Head of caudate nucleus (tissue), 42 donors: Measurements from ENCODE around the gene NGB.
A peak's percentile ranks its signal among the peaks of the same experiment; 100 is the strongest.

Experiments used
- DNase-seq, 42 donors: peaks; one replicate each; pipeline versions ENCODE4 v3.0.0 to v3.0.0-alpha.2; 2020 to 2021; ENCODE audit warnings: mixed read lengths in 7 of 42
- intact Hi-C: fragments of 100-400 bp; cut with DNase I; formaldehyde crosslinking; loops from one replicate; pipeline ENCODE4 v1.15.0; 2022

The NGB gene

DNA sequence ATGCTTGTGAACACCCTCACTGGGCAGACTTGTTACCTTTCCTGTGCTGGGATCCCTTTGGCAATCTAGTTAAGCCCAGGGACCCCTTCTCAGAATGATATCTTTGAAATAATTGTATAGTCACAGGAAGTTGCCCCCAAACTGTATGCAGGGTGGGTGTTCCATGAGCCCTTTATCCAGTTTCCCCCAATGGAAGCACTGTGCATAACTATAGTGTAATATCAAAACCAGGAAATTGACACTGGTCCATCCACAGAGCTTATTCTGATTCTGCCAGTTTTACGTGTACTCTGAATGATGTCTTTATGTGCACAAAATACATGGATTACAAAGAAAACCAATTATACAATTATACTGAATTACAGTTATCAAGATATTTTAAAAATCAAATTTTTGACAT lies 24.2 kb downstream of the NGB start:
- no peak for DNase-seq
- intact Hi-C loops: no loop called here

DNA sequence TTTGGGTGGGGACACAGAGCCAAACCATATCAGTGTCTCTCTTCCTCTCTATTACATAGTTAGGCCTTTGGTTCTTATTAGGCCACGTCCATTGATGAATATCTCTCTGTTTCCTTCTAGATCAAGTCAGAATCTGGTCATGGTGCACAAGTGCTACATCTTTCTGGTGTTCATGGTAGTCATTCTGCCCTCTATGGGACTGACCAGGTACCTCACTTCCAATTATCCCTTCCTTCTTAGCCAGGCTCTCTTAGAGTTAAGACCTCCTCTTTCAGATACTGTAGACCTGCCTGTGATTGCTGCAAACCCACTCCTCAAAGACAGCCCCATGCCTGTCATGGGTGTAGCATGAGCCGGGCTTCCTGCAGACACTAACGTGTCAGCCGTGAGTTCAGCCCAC lies 25.2 kb downstream of the NGB start:
- intact Hi-C loops: no loop called here
- no peak for DNase-seq

DNA sequence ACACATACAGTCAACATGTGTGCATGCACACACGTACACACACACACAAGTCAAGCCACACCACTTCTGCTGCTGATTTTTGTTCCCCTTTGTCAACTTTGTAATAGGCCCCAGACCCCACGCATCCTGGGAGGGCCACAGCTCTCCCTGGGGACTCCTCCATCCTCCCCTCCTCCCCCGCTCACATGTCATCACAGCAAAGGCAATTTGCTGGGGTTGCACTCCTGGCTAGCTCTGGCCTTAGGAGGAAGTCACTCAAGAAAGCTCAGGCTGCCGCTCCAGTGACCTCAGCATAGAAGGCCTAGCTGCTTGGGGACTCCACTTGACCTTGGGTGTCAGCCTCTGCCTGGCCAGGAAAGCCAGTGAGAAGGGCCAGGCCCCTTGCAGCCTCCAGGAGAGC lies 27.2 kb downstream of the NGB start:
- no peak for DNase-seq
- intact Hi-C loops: no loop called here

DNA sequence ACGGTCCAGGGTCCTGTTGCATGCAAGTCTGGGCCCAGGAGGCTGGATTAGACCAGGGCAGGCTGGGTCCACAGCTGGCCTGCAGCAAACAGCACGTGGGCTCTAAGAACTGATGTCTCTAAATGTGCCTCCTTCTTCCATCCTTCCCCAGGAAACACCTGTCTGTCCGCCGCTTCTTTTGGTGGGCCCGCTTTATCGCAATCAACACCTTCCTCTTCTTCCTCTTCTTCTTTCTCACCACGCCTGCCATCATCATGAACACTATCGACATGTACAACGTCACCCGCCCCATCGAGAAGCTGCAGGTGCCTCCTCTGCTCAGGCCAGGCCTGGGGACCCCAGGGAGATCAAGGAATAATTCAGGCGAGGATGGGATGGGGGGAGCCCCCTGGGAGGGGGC lies 28.3 kb downstream of the NGB start:
- DNase-seq: no peak
- intact Hi-C loops: no loop called here

DNA sequence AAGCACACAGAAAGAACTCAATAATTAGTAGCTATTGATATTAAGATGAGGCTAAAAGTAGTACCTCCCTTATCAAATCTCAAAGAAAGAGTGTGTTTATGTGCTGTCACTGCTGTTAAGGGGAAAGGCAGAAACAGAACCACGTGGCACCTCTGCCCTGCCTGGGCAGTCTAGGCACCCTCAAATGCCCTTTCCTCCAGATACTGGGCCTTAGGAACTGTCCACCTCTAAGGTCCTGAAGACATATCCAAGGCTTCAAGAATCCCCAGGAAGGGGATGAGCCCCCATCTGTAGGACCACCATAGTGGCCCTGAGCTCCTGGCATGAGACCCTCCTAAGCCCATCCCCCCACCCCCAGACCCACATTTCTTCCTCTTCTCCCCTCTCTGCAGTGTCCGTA lies 29.1 kb downstream of the NGB start:
- intact Hi-C loops: no loop called here
- DNase-seq: no peak

DNA sequence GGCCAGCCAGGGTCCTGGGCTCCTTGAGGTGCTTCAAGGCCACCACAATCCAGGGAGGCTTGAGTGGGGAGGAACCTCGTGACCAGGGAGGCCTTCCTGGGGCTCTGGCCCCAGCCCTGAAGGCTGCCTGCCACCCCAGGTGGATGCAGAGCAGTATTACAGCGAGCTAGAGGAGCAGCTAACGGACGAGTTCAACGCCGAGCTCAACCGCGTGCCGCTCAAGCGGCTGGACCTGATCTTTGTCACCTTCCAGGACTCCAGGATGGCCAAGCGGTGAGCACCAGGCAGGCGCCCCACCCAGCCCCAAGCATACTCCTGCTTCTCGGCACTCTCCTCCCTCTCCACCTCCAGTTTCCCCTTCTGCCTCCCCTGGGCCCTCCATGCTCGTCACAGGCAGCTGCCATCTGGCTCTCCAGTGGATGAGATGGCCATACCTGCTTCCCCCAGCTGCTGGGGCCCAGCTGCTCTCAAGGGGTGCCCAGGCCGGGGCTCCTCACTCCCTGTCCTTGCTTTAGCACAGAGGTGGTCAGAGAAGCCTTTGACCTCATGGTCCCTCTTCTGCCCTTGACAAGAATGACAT lies 30.6 kb downstream of the NGB start:
- DNase-seq: no peak
- intact Hi-C loops: no loop called here

DNA sequence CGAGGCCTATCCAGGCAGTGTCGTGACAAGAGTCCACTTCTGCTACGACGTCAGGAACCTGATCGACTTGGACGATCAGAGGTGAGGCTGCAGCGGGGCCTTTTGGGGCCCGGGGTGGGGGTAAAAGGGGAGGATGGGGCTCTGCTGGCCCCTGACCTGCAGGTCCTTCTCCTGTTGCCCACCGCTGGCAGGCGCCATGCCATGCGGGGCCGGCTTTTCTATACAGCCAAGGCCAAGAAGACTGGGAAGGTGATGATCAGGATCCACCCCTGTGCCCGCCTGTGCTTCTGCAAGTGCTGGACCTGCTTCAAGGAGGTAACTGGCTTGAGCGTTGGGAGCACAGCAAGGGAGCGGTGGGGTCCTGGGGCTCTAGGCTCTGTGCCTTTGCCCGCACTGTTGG lies 31.6 kb downstream of the NGB start:
- DNase-seq: no peak
- intact Hi-C loops: no loop called here

DNA sequence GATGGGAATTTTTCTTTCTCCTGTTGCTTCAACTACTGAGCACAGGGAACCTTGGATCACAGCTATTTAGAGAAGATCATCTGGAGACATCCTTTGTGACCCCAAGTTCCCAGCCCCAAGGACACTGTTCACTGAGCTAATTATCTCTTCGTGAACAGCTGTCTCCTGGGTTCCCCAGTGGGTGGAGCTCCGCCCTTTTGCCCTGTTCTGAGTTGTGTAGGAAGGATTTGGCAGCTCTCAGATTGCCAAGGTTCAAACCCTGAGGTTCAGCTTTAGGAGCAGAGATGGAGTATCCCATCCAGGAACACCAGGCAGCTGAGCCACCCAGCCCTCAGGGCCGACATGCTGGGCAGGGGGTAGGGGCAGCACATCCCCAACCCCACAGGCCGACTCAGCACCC lies 32.0 kb downstream of the NGB start:
- intact Hi-C loops: no loop called here
- DNase-seq: peak in 36 of 42 donors; percentile 13 to 82 (median 52)

DNA sequence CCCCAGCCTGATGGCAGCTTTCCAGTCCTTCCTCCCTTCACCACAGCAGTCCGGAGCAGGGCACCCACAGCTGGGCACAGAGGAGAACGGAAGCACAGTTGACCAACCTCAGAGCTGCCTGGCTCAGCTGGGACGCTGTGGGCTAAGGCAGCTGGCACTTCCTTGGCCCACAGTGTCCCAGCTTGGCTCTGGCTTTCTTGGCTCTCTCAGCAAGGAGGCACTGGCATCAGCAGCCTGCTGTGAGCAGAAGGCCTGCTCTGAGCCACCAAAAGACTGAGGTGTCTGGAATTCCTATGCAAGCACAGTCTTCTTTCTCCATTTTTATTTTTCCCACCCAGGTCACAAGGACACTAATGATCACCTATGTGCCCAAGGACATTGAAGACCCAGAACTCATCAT lies 32.6 kb downstream of the NGB start:
- DNase-seq: peak in 8 of 42 donors; percentile 17 to 42 (median 29)
- intact Hi-C loops: no loop called here

DNA sequence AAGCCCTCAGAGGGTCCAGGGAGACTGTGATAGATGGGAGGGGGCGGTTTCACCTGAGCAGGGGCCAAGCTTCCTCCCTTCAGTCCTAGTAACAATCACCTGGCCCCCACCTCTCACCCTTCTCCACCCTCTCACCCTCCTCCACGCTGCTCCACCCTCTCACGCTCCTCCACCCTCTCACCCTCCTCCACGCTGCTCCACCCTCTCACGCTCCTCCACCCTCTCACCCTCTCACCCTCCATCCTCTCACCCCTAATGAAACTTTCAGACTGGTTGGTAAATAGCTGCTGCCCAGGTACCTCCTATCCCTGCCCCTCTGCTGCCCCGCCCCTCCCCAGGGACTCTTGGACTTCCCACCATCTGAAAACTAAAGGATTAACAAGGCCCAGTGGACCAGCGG lies 34.2 kb downstream of the NGB start:
- intact Hi-C loops: no loop called here
- DNase-seq: no peak

DNA sequence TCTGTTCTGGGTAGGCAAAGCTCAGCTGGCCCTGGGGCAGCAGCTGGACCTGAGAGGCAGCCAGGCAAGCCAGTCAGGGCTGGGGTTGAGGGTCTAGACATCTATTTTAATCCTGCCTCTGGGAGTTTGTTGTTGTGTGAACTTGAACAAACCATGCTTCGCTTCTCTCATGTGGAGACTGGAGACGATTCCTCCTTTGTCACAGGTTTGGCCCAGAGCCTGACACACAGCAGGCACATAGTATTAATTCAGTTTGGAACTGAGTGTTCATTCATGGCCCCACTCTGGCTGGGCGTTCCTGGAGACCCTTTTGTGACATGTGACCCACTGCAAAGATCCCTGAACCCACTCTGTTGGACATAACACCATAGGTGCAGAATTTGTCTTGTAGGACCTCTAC lies 39.3 kb downstream of the NGB start:
- no peak for DNase-seq
- intact Hi-C loops: no loop called here

DNA sequence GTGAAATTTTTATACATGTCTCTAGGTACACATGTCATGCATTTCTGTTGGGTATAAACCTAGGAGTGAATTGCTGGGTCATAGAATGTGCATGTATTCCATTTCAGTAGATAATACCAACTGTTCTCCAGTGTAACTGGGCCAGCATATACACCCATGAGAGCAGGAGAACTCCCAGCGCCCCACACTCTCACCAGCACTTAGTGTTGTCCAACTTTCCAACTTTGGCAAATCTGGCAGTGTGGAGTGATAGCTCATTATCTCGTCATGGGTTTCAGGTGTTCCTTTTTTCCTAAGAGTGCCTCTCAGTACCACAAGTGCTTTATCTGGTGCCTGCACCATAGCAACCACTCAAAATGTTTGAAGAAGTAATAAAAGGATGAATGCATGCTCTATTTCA lies 40.1 kb downstream of the NGB start:
- intact Hi-C loops: no loop called here
- DNase-seq: no peak

DNA sequence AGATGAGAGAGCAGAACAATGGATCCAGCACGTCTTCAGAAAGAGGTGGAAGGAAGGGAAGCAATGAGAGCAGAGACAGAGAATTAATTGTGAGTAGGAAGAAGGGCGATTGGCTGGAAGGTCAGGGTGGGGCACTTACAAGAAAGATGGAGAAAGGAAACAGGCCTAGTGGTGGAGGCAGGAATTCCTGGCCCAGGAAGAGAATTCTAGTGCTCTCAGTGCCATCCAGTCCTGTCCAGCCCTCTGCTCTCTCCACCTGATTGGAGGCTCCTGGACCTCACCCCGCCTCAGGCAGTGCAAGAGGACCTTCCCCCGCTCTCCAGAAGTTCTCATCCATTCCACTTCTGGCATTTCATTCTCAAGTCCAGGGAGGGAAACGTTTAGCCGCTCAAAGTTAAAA lies 43.0 kb downstream of the NGB start:
- no peak for DNase-seq
- intact Hi-C loops: no loop called here

DNA sequence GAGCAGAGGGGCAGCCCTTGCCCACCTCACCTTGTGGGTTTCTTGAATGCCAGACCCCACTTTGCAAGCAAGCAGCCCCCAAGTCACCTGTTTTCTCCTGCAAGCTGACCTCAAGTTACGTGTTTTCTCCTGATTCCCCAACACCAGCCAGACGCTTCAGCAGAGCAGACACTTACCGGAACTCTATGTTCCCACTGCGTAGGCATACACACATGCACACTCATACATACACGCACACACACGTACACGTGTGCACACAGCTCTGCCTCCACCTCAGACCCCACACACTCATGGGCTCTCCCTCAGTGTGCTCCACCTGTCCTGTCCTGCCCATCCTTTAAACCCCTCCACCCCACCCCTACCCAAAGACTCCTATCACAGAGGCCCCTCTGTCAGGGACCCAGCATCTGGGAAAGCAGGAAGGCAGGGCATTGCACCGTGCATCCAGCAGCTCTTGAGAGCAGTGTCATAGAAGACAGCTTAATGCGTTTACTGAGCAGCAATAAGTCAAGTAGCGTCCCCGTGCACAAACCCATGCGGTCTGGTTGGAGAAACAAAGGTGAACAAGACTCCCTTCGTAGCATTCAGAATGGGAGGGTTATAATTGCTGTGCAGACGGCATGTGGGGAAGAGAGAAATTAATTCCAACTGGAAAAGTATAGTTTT lies 45.0 kb downstream of the NGB start:
- no peak for DNase-seq
- intact Hi-C loops: no loop called here

DNA sequence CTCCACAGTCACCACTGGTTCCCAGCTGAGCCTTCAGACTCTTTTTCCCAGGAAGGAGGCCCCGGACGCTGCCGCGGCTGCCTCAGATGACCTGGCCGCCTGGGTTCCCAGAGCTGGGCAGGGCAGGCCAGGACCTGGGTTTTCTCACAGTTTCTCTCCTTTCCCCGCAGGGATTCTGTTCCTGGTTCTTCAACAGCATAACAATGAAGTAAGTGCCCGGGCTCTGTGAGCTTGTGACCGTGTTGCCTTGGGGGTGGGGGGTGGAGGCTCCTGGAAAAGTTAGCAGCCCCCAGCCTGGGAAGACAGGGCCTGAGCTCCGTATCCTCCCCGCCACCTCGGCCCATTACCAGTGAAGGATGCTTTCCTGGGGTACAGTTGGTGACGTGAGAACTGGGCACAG lies 45.8 kb downstream of the NGB start:
- DNase-seq: no peak
- intact Hi-C loops: no loop called here

DNA sequence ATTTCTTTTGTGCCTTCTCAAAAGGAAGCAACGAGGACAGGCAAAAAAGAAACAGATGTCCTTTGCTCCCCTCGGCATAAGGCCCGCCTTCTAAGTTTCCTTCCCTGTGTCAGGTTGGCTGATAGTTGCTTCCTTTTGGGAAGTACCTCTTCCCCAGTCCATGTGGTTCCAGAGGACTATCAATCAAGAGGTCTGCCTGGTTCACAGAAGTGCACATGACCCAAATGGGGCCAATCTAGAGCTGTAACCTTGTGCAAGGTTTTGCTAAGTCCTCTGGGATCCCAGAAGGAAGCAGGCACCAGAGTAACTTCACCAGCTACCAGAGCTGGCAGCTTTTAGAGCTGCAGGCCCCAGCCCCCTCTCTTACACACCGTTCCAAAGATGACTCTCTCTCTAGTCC lies 46.8 kb downstream of the NGB start:
- DNase-seq: no peak
- intact Hi-C loops: no loop called here

DNA sequence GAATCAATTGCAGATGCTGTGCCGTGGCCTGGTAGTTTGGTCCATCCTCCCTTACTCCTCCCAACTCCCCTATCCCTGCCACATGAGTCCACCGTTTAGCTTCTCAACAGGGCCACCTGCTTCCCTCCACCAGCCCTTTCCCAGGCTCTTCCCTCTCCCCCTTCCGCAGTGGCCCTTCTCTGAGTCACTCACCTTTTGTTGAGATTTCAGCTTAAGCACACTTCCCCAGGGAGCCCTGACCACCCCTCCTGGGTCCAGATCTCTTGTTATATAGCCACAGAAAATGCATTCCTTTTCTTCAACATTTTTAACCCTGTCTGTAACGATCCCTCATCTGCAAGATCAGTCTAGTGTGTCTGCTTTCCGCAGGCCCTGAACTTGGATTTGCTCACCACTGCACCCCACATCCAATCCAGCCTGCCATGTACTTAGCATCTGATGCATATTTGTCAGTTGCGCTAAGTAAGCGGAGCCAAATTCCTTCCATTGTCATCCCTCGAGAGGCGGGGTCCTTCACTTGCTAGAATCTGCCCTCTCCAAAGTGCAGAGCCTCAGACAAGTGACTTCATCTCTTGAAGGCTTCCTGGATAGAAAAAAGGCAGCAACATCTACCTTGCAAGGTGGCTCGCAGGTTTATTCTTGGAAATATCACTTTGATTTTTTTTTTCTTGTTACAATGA lies 48.3 kb downstream of the NGB start:
- intact Hi-C loops: no loop called here
- no peak for DNase-seq

DNA sequence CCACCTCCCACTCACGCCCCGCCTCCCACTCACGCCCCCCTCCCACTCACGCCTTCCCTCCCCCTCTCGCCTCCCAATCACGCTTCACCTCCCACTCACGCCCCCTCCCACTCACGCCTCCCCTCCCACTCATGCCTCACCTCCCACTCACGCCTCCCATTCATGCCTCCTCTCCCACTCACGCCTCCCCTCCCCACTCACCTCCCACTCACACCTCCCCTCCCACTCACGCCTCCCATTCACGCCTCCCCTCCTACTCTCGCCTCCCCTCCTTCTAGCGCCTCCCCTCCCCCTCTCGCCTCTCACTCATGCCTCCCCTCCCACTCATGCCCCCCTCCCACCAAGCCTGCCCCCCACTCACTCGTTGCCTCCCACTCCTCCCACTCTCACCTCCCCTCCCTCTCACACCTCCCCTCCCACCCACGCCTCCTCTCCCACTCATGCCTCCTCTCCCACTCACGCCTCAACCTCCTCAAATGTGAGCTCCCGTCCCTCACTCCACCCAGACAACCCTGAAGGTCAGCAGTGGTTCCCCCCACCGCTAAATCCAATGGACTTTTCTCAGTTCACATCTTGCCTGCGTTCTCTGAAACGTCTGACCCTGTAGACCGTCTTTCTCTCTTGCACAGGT lies 49.6 kb downstream of the NGB start:
- no peak for DNase-seq
- intact Hi-C loops: no loop called here

DNA sequence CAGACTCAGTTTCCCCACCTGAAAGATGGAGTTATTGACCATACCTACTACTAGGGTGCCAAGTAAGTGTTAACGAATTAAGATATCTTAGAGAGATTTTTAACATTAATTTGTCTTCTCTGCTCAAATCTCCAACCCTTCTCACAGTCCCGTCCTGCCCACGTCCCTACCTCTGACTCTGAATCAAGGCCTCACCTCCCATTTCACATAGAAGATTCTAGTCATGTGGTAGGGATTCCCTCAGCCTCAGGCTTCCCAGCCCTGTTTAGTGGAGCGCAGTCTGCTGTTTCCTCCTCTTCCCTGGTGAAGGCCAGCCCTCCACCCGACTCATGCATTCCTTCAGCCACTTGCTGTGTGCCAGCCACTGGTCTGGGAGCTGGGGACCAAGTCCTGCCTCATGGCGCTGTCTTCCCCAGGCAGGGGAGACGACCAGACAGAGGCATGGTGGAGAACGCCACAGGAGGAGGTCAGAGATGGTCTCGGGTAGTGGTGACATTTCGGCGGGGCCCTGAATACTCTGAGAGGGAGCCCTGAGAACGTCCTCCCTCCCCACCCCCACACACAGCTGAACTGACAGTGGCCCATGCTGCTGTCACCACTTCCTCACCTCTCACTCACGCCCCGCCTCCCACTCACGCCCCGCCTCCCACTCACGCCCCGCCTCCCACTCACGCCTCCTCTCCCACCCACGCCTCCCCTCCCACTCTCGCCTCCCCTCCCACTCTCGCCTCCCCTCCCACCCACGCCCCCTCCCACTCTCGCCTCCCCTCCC lies 50.6 kb downstream of the NGB start:
- intact Hi-C loops: no loop called here
- peak in 20 of 42 donors; percentile 25 to 82 (median 44) for DNase-seq

DNA sequence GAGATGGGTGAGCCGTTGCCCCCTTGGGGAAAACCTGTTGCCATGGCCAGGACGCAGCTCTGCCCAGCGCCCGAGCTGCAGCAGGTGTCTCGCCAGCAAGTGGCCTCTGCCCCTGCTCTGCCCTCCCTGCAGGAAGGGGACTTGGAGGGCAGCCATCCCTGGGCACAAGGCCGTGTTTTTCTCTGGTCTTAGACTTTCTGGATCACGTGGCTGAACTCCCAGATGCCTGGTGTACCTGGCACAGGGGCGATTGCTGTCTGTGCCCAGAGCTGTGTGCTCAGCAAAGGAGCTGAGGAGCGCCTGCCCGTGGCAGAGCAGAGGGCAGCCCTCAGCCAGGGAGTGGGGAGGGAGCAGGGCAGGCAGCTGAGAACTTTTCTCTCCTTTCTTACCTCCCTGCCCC lies 51.4 kb downstream of the NGB start:
- intact Hi-C loops: loop anchor here (10.0 kb wide), 1 partner anchor 65 kb away; no protein-coding TSS in a partner anchor
- DNase-seq: peak in 17 of 42 donors; percentile 29 to 61 (median 41)
